Left colon (tissue), 2 donors: ENCODE measurements around the gene RIC8A. TPM values are rescaled to one million over a fixed set of nuclear protein-coding genes. Genes with fewer than 3 reads are reported as not detected.
"Not testable (repeated sequence)": the region's sequence is repeated elsewhere in the genome, so short reads cannot be mapped to it uniquely, and the experiment has no call there.

Experiments used
- ATAC-seq: fragments of 200-7000 bp; cut with Tn5 transposase; one replicate; pipeline ENCODE4 v1.9.1; 2020; ENCODE audit warnings: mild to moderate bottlenecking, moderate library complexity
- DNase-seq, 2 donors: peaks; one replicate each; pipeline ENCODE4 v3.0.0-alpha.2; 2020
- intact Hi-C, 2 donors: fragments of 100-400 bp; cut with DNase I in 1 of 2; cut with micrococcal nuclease in 1 of 2; formaldehyde crosslinking; loops; one replicate each; pipeline versions ENCODE4 v1.11.2 to v1.14.0; 2022; cut with DNase I, micrococcal nuclease
- total RNA-seq, 2 donors: library from RNA; stranded (reverse); fragmentation: NEBNext Ultra II Directional; extraction: Animal tissue kit (Norgen Biotek cat#: 25700); gene quantifications; one replicate each; pipeline ENCODE4 v1.2.1, GENCODE V29; 2021
- donor health status: DM: no; HTN: no; CAD: no.
- donor health status: DM: yes; HTN: yes; CAD: no.

RIC8A gene
- total RNA-seq, 2 donors from 2014 or later: 77.8 to 86.9 TPM

GRCh38 chr11:213111-213510 lies 5.6 kb downstream of the RIC8A start:
- ATAC-seq (no peak), DNase-seq (no peak)
- intact Hi-C loops: no loop called here

- ATAC-seq (no peak), DNase-seq (no peak)
- intact Hi-C loops: no loop called here
Measured at GRCh38 chr11:214083-214482, 6.6 kb downstream of the RIC8A start.

GRCh38 chr11:215581-216037 lies 8.1 kb downstream of the RIC8A start:
- intact Hi-C loops: no loop called here
- ATAC-seq: peak; percentile 19
- no peak for DNase-seq

- no peak for ATAC-seq
- intact Hi-C loops: no loop called here
- no peak for DNase-seq
Measured at GRCh38 chr11:216081-216974, 8.8 kb downstream of the RIC8A start.

GRCh38 chr11:217704-218103 lies 10.2 kb downstream of the RIC8A start:
- peak in 1 of 2 donors; percentile 1 for DNase-seq
- intact Hi-C loops: no loop called here
- peak; percentile 8 for ATAC-seq

GRCh38 chr11:218815-219593 lies 11.5 kb downstream of the RIC8A start:
- ATAC-seq (no peak), DNase-seq (no peak)
- intact Hi-C loops: no loop called here

GRCh38 chr11:220641-221215 lies 13.2 kb downstream of the RIC8A start:
- intact Hi-C loops, DNase-seq, ATAC-seq: not testable (repeated sequence)

GRCh38 chr11:221539-221938 lies 14.0 kb downstream of the RIC8A start:
- intact Hi-C loops: no loop called here
- ATAC-seq (no peak), DNase-seq (no peak)

- no peak for DNase-seq
- no peak for ATAC-seq
- intact Hi-C loops: no loop called here
Measured at GRCh38 chr11:221998-222789, 14.7 kb downstream of the RIC8A start.

GRCh38 chr11:223026-223789 lies 15.7 kb downstream of the RIC8A start:
- DNase-seq: no peak
- intact Hi-C loops: no loop called here
- no peak for ATAC-seq

GRCh38 chr11:223884-224283 lies 16.4 kb downstream of the RIC8A start:
- no peak for DNase-seq
- intact Hi-C loops: no loop called here
- ATAC-seq: no peak

GRCh38 chr11:224424-224823 lies 16.9 kb downstream of the RIC8A start:
- ATAC-seq: no peak
- intact Hi-C loops: no loop called here
- DNase-seq: no peak

- DNase-seq: no peak
- intact Hi-C loops: no loop called here
- ATAC-seq: no peak
Measured at GRCh38 chr11:225734-226453, 18.4 kb downstream of the RIC8A start.

GRCh38 chr11:227824-228379 lies 20.4 kb downstream of the RIC8A start:
- intact Hi-C loops: no loop called here
- DNase-seq (no peak), ATAC-seq (no peak)

GRCh38 chr11:230431-230830 lies 22.9 kb downstream of the RIC8A start:
- intact Hi-C loops: no loop called here
- DNase-seq (no peak), ATAC-seq (no peak)

GRCh38 chr11:232783-233565 lies 25.5 kb downstream of the RIC8A start:
- ATAC-seq: no peak
- intact Hi-C loops: no loop called here
- no peak for DNase-seq

GRCh38 chr11:235180-235579 lies 27.7 kb downstream of the RIC8A start:
- no peak for DNase-seq
- intact Hi-C loops: no loop called here
- no peak for ATAC-seq
